ENCODE data around the gene WNT3.

The WNT3 gene

GRCh38 chr17:46833840-46834208 is 15.3 kb upstream of the WNT3 start:
- no peak for DNase-seq

- DNase-seq = no peak
These were observed 14.7 kb upstream of the WNT3 start for GRCh38 chr17:46832945-46833839.

GRCh38 chr17:46832331-46832821 is 13.9 kb upstream of the WNT3 start:
- DNase-seq = no peak

- no peak for DNase-seq
These were observed 13.3 kb upstream of the WNT3 start for GRCh38 chr17:46831573-46832330.

GRCh38 chr17:46827274-46827673 is 8.8 kb upstream of the WNT3 start:
- no peak for DNase-seq

GRCh38 chr17:46826116-46826515 is 7.6 kb upstream of the WNT3 start:
- DNase-seq = no peak

- DNase-seq = no peak
These were observed 5.2 kb upstream of the WNT3 start for GRCh38 chr17:46823657-46824056.

- DNase-seq = no peak
These were observed 4.0 kb upstream of the WNT3 start for GRCh38 chr17:46822388-46822921.

- DNase-seq = no peak
These were observed 3.2 kb upstream of the WNT3 start for GRCh38 chr17:46821482-46822387.

- DNase-seq = no peak
These were observed 2.3 kb upstream of the WNT3 start for GRCh38 chr17:46820592-46821450.

GRCh38 chr17:46819906-46820351 is 1.4 kb upstream of the WNT3 start:
- no peak for DNase-seq

- no peak for DNase-seq
These were observed 702 bp upstream of the WNT3 start for GRCh38 chr17:46818929-46819859.

GRCh38 chr17:46817901-46818209 is 637 bp downstream of the WNT3 start:
- no peak for DNase-seq

- DNase-seq = no peak
These were observed 1.2 kb downstream of the WNT3 start for GRCh38 chr17:46817151-46817900.

- no peak for DNase-seq
These were observed 2.8 kb downstream of the WNT3 start for GRCh38 chr17:46815474-46816353.

- DNase-seq = no peak
These were observed 4.0 kb downstream of the WNT3 start for GRCh38 chr17:46814446-46814845.

- no peak for DNase-seq
These were observed 4.6 kb downstream of the WNT3 start for GRCh38 chr17:46813920-46814319.

- DNase-seq = no peak
These were observed 5.7 kb downstream of the WNT3 start for GRCh38 chr17:46812624-46813318.

Measured in NCI-H446 (cell line).